Measurements from ENCODE around the gene HLA-DQB2.

- TF ChIP-seq THRA (IDR thresholded peaks at IDR 0.05) = no peak
- TF ChIP-seq CBX3 (IDR thresholded peaks at IDR 0.05; ENCODE audit: borderline replicate concordance in 1 of 2, low read length in 2 of 2) = no peak
- TF ChIP-seq PTRF (tag; IDR thresholded peaks at IDR 0.05) = no peak
- TF ChIP-seq CTCF (IDR thresholded peaks at IDR 0.05 in 2 of 3, conservative IDR thresholded peaks at IDR 0.05 in 1 of 3; ENCODE audit: insufficient read depth in 2 of 3, low read depth in 1 of 3, low read length in 3 of 3) = no peak
- no peak for TF ChIP-seq ZMIZ1 (IDR thresholded peaks at IDR 0.05; ENCODE audit: low read depth in 2 of 2, low read length in 2 of 2)
- TF ChIP-seq NCOA6 (IDR thresholded peaks at IDR 0.05) = no peak
- TF ChIP-seq KDM1A (IDR thresholded peaks at IDR 0.05) = no peak
- TF ChIP-seq, protein P1, sequence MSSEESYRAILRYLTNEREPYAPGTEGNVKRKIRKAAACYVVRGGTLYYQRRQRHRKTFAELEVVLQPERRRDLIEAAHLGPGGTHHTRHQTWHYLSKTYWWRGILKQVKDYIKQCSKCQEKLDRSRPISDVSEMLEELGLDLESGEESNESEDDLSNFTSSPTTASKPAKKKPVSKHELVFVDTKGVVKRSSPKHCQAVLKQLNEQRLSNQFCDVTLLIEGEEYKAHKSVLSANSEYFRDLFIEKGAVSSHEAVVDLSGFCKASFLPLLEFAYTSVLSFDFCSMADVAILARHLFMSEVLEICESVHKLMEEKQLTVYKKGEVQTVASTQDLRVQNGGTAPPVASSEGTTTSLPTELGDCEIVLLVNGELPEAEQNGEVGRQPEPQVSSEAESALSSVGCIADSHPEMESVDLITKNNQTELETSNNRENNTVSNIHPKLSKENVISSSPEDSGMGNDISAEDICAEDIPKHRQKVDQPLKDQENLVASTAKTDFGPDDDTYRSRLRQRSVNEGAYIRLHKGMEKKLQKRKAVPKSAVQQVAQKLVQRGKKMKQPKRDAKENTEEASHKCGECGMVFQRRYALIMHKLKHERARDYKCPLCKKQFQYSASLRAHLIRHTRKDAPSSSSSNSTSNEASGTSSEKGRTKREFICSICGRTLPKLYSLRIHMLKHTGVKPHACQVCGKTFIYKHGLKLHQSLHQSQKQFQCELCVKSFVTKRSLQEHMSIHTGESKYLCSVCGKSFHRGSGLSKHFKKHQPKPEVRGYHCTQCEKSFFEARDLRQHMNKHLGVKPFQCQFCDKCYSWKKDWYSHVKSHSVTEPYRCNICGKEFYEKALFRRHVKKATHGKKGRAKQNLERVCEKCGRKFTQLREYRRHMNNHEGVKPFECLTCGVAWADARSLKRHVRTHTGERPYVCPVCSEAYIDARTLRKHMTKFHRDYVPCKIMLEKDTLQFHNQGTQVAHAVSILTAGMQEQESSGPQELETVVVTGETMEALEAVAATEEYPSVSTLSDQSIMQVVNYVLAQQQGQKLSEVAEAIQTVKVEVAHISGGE (CRISPR knock-in tag; IDR thresholded peaks at IDR 0.05) = no peak
- TF ChIP-seq ZFP1 (CRISPR knock-in tag; IDR thresholded peaks at IDR 0.05) = no peak
- TF ChIP-seq, protein P2, sequence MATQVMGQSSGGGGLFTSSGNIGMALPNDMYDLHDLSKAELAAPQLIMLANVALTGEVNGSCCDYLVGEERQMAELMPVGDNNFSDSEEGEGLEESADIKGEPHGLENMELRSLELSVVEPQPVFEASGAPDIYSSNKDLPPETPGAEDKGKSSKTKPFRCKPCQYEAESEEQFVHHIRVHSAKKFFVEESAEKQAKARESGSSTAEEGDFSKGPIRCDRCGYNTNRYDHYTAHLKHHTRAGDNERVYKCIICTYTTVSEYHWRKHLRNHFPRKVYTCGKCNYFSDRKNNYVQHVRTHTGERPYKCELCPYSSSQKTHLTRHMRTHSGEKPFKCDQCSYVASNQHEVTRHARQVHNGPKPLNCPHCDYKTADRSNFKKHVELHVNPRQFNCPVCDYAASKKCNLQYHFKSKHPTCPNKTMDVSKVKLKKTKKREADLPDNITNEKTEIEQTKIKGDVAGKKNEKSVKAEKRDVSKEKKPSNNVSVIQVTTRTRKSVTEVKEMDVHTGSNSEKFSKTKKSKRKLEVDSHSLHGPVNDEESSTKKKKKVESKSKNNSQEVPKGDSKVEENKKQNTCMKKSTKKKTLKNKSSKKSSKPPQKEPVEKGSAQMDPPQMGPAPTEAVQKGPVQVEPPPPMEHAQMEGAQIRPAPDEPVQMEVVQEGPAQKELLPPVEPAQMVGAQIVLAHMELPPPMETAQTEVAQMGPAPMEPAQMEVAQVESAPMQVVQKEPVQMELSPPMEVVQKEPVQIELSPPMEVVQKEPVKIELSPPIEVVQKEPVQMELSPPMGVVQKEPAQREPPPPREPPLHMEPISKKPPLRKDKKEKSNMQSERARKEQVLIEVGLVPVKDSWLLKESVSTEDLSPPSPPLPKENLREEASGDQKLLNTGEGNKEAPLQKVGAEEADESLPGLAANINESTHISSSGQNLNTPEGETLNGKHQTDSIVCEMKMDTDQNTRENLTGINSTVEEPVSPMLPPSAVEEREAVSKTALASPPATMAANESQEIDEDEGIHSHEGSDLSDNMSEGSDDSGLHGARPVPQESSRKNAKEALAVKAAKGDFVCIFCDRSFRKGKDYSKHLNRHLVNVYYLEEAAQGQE (IDR thresholded peaks at IDR 0.05; ENCODE audit: borderline replicate concordance) = no peak
- TF ChIP-seq, protein P2 (CRISPR knock-in tag; IDR thresholded peaks at IDR 0.05; ENCODE audit: low read depth) = no peak
- no peak for TF ChIP-seq BRF1 (IDR thresholded peaks at IDR 0.05; ENCODE audit: borderline replicate concordance, extremely low read depth, insufficient read length)
These were observed 21.0 kb downstream of the HLA-DQB2 start for GRCh38 chr6:32742374-32742773.
